ENCODE data around the gene TRAK2.

- TF ChIP-seq SRF (IDR thresholded peaks at IDR 0.05; ENCODE audit: low read depth), result no peak
- TF ChIP-seq JUND (IDR thresholded peaks at IDR 0.05), result no peak
- no peak for TF ChIP-seq EZH2 (IDR thresholded peaks at IDR 0.05)
- TF ChIP-seq ELF1 (IDR thresholded peaks at IDR 0.05; ENCODE audit: borderline replicate concordance, low read depth), result no peak
- no peak for TF ChIP-seq CTCF (IDR thresholded peaks at IDR 0.05 in 2 of 3, conservative IDR thresholded peaks at IDR 0.05 in 1 of 3; ENCODE audit: borderline replicate concordance in 1 of 3, insufficient read depth in 1 of 3, low read depth in 2 of 3, low read length in 2 of 3)
- no peak for TF ChIP-seq REST (IDR thresholded peaks at IDR 0.05; ENCODE audit: low read depth)
- TF ChIP-seq ZBTB33 (IDR thresholded peaks at IDR 0.05; ENCODE audit: extremely low read depth, insufficient replicate concordance, low read length), result no peak
- TF ChIP-seq POLR2AphosphoS5 (IDR thresholded peaks at IDR 0.05; ENCODE audit: low read depth, low read length), result no peak
- no peak for TF ChIP-seq SIN3A (IDR thresholded peaks at IDR 0.05; ENCODE audit: low read depth)
- no peak for TF ChIP-seq ZNF274 (IDR thresholded peaks at IDR 0.05; ENCODE audit: low read depth, low read length)
Measured at GRCh38 chr2:201402651-201403562, 48.4 kb downstream of the TRAK2 start.
